ENCODE data around the gene SYPL2.
"Not testable (repeated sequence)": the region's sequence is repeated elsewhere in the genome, so short reads cannot be mapped to it uniquely, and the experiment has no call there.

Gene SYPL2

GRCh38 chr1:109473284-109474057 lies 7.1 kb downstream of the SYPL2 start:
- not testable (repeated sequence) for DNase-seq

GRCh38 chr1:109474697-109475096 lies 8.4 kb downstream of the SYPL2 start:
- DNase-seq = no peak

GRCh38 chr1:109475261-109475660 lies 8.9 kb downstream of the SYPL2 start:
- DNase-seq = no peak

GRCh38 chr1:109476825-109477224 lies 10.5 kb downstream of the SYPL2 start:
- DNase-seq = no peak

- no peak for DNase-seq
These were observed 11.5 kb downstream of the SYPL2 start for GRCh38 chr1:109477821-109478220.

GRCh38 chr1:109478806-109479205 lies 12.5 kb downstream of the SYPL2 start:
- no peak for DNase-seq

GRCh38 chr1:109479311-109479710 lies 13.0 kb downstream of the SYPL2 start:
- no peak for DNase-seq

GRCh38 chr1:109479901-109480300 lies 13.6 kb downstream of the SYPL2 start:
- no peak for DNase-seq

GRCh38 chr1:109481646-109482045 lies 15.3 kb downstream of the SYPL2 start:
- no peak for DNase-seq

- no peak for DNase-seq
These were observed 15.9 kb downstream of the SYPL2 start for GRCh38 chr1:109482242-109482641.

- DNase-seq = no peak
These were observed 16.7 kb downstream of the SYPL2 start for GRCh38 chr1:109482791-109483671.

- peak; percentile 57 for DNase-seq
These were observed 17.5 kb downstream of the SYPL2 start, which contains the start of gene ATXN7L2 for GRCh38 chr1:109483672-109484518. TSS of gene ATXN7L2 (plus strand) at chr1:109483905. CDS start at chr1:109483954, 49 bp downstream.

GRCh38 chr1:109484519-109484975 lies 18.2 kb downstream of the SYPL2 start:
- DNase-seq = no peak

GRCh38 chr1:109485001-109485400 lies 18.7 kb downstream of the SYPL2 start:
- DNase-seq = no peak

- no peak for DNase-seq
These were observed 20.9 kb downstream of the SYPL2 start for GRCh38 chr1:109487261-109487660.

- DNase-seq = no peak
These were observed 21.9 kb downstream of the SYPL2 start for GRCh38 chr1:109488201-109488600.

- no peak for DNase-seq
These were observed 22.4 kb downstream of the SYPL2 start for GRCh38 chr1:109488696-109489095.

- no peak for DNase-seq
These were observed 23.9 kb downstream of the SYPL2 start for GRCh38 chr1:109490029-109490933.

GRCh38 chr1:109490934-109491302 lies 24.6 kb downstream of the SYPL2 start:
- no peak for DNase-seq

- DNase-seq = no peak
These were observed 25.0 kb downstream of the SYPL2 start for GRCh38 chr1:109491372-109491771.

- no peak for DNase-seq
These were observed 26.4 kb downstream of the SYPL2 start for GRCh38 chr1:109492779-109493178.

- no peak for DNase-seq
These were observed 26.9 kb downstream of the SYPL2 start for GRCh38 chr1:109493227-109493626.
